HAP-1 (cell line): Measurements from ENCODE around the gene ZSCAN2.
A peak's percentile ranks its signal among the peaks of the same experiment; 100 is the strongest.
"Not testable (repeated sequence)": the region's sequence is repeated elsewhere in the genome, so short reads cannot be mapped to it uniquely, and the experiment has no call there.

Source experiments
- DNase-seq, 2 experiments: peaks; one replicate each; pipeline ENCODE4 v3.0.0-alpha.2; 2016 to 2020; ENCODE audit warnings: low spot score in 2 of 2
- H3K27me3 ChIP-seq: fragments of 250-450 bp; sonication (Bioruptor Pico); 2 replicates; pipeline ENCODE4 v1.5.1; 2020; ENCODE audit warnings: low read depth, mild to moderate bottlenecking, moderate library complexity
- H3K36me3 ChIP-seq: fragments of 250-450 bp; sonication (Bioruptor Pico); replicated peaks from 2 replicates; pipeline ENCODE4 v1.5.1; 2020; ENCODE audit warnings: mild to moderate bottlenecking
- H3K4me1 ChIP-seq: fragments of 250-450 bp; sonication (Bioruptor Pico); 2 replicates; pipeline ENCODE4 v1.5.1; 2020; ENCODE audit warnings: mild to moderate bottlenecking
- H3K4me3 ChIP-seq: fragments of 250-450 bp; sonication (Bioruptor Pico); 2 replicates; pipeline ENCODE4 v1.5.1; 2020; ENCODE audit warnings: mild to moderate bottlenecking, moderate library complexity
- H3K9me3 ChIP-seq: fragments of 250-450 bp; sonication (Bioruptor Pico); 2 replicates; pipeline ENCODE4 v1.5.1; 2020; ENCODE audit warnings: mild to moderate bottlenecking, moderate library complexity
- in situ Hi-C: fragments of 300-500 bp; cut with MboI; formaldehyde crosslinking; loops from 3 replicates; pipeline ENCODE4 v1.14.3; 2020; ENCODE audit warnings: low sequenced_read_pairs, inconsistent platforms, mixed read lengths

ZSCAN2 gene

GRCh38 chr15:84633311-84634227 is 32.8 kb downstream of the ZSCAN2 start:
- Histone ChIP-seq H3K4me3 (peak overlapping the region; percentile 52), H3K9me3 (no peaks in the 10 kb centered on the region), H3K4me1 (peaks cover 17% of the 10 kb centered on the region), H3K27me3 (no peaks in the 10 kb centered on the region), H3K36me3 (peaks cover 17% of the 10 kb centered on the region)
- DNase-seq: peak; percentile 57 to 75
- in situ Hi-C loops: no loop called here

- Histone ChIP-seq H3K9me3 (no peaks in the 10 kb centered on the region), H3K4me1 (peaks cover 17% of the 10 kb centered on the region), H3K36me3 (peaks cover 22% of the 10 kb centered on the region), H3K4me3 (peak overlapping the region; percentile 52), H3K27me3 (no peaks in the 10 kb centered on the region)
- in situ Hi-C loops: no loop called here
- DNase-seq: no peak
These were observed 33.5 kb downstream of the ZSCAN2 start for GRCh38 chr15:84634228-84634837.

- peaks cover 10% of the 10 kb centered on the region for H3K4me1 ChIP-seq
- no peaks in the 10 kb centered on the region for H3K9me3 ChIP-seq
- in situ Hi-C loops: no loop called here
- H3K36me3 ChIP-seq: peaks cover 59% of the 10 kb centered on the region
- H3K27me3 ChIP-seq: no peaks in the 10 kb centered on the region
- no peak overlapping the region for H3K4me3 ChIP-seq
- no peak for DNase-seq
These were observed 37.3 kb downstream of the ZSCAN2 start for GRCh38 chr15:84638103-84638502.

GRCh38 chr15:84641871-84642270 is 41.1 kb downstream of the ZSCAN2 start:
- H3K4me3 ChIP-seq, H3K4me1 ChIP-seq, DNase-seq, H3K9me3 ChIP-seq, in situ Hi-C loops, H3K27me3 ChIP-seq: not testable (repeated sequence)
- peaks cover 86% of the 10 kb centered on the region for H3K36me3 ChIP-seq

- H3K4me3 ChIP-seq, H3K27me3 ChIP-seq, H3K4me1 ChIP-seq, H3K9me3 ChIP-seq, in situ Hi-C loops, DNase-seq: not testable (repeated sequence)
- H3K36me3 ChIP-seq: peaks cover 92% of the 10 kb centered on the region
These were observed 41.8 kb downstream of the ZSCAN2 start for GRCh38 chr15:84642640-84643039.

GRCh38 chr15:84643838-84644237 is 43.0 kb downstream of the ZSCAN2 start:
- H3K4me3 ChIP-seq: no peak overlapping the region
- in situ Hi-C loops: no loop called here
- DNase-seq: no peak
- H3K36me3 ChIP-seq: peaks cover 95% of the 10 kb centered on the region
- no peaks in the 10 kb centered on the region for H3K27me3 ChIP-seq
- H3K4me1 ChIP-seq: no peaks in the 10 kb centered on the region
- H3K9me3 ChIP-seq: no peaks in the 10 kb centered on the region

GRCh38 chr15:84645496-84645895 is 44.7 kb downstream of the ZSCAN2 start:
- Histone ChIP-seq H3K4me3 (no peak overlapping the region), H3K9me3 (no peaks in the 10 kb centered on the region), H3K4me1 (no peaks in the 10 kb centered on the region), H3K27me3 (no peaks in the 10 kb centered on the region), H3K36me3 (peaks cover 95% of the 10 kb centered on the region)
- no peak for DNase-seq
- in situ Hi-C loops: no loop called here

- no peaks in the 10 kb centered on the region for H3K27me3 ChIP-seq
- no peak for DNase-seq
- H3K36me3 ChIP-seq: peaks cover 97% of the 10 kb centered on the region
- in situ Hi-C loops: no loop called here
- H3K4me3 ChIP-seq: no peak overlapping the region
- no peaks in the 10 kb centered on the region for H3K4me1 ChIP-seq
- H3K9me3 ChIP-seq: no peaks in the 10 kb centered on the region
These were observed 45.2 kb downstream of the ZSCAN2 start for GRCh38 chr15:84645997-84646396.

- no peaks in the 10 kb centered on the region for H3K27me3 ChIP-seq
- peaks cover 97% of the 10 kb centered on the region for H3K36me3 ChIP-seq
- no peak overlapping the region for H3K4me3 ChIP-seq
- H3K9me3 ChIP-seq: no peaks in the 10 kb centered on the region
- in situ Hi-C loops: no loop called here
- no peak for DNase-seq
- 0 out of 2 replicates have a peak, but pooled peaks cover 3% of the 10 kb centered on the region for H3K4me1 ChIP-seq
These were observed 46.9 kb downstream of the ZSCAN2 start for GRCh38 chr15:84647726-84648125.

GRCh38 chr15:84648539-84648938 is 47.7 kb downstream of the ZSCAN2 start:
- in situ Hi-C loops: no loop called here
- no peak for DNase-seq
- Histone ChIP-seq H3K36me3 (peaks cover 93% of the 10 kb centered on the region), H3K4me3 (no peak overlapping the region), H3K4me1 (peaks cover 11% of the 10 kb centered on the region), H3K27me3 (no peaks in the 10 kb centered on the region), H3K9me3 (no peaks in the 10 kb centered on the region)

GRCh38 chr15:84649706-84650105 is 48.9 kb downstream of the ZSCAN2 start:
- Histone ChIP-seq H3K36me3 (peaks cover 85% of the 10 kb centered on the region), H3K9me3 (no peaks in the 10 kb centered on the region), H3K4me3 (no peak overlapping the region), H3K27me3 (no peaks in the 10 kb centered on the region), H3K4me1 (peaks cover 11% of the 10 kb centered on the region)
- in situ Hi-C loops: no loop called here
- no peak for DNase-seq

- in situ Hi-C loops: no loop called here
These were observed 52.7 kb downstream of the ZSCAN2 start for GRCh38 chr15:84653584-84653909.

GRCh38 chr15:84653910-84654688 is 53.3 kb downstream of the ZSCAN2 start, which contains the start of gene WDR73:
Gene WDR73, minus strand, starts transcription at chr15:84654283. Its CDS starts 9 bp downstream, at chr15:84654274.
- peaks cover 41% of the 10 kb centered on the region for H3K36me3 ChIP-seq
- in situ Hi-C loops: no loop called here
- H3K4me1 ChIP-seq: peaks cover 19% of the 10 kb centered on the region
- peak within 1 kb of the TSS; percentile 86 for H3K4me3 ChIP-seq
- peak; percentile 98 to 100 for DNase-seq
- H3K27me3 ChIP-seq: no peaks in the 10 kb centered on the region
- no peaks in the 10 kb centered on the region for H3K9me3 ChIP-seq

More at GRCh38 chr15:84653584-84653909, 52.7 kb downstream of the ZSCAN2 start:
- DNase-seq: no peak
- no peaks in the 10 kb centered on the region for H3K27me3 ChIP-seq
- peaks cover 47% of the 10 kb centered on the region for H3K36me3 ChIP-seq
- peak overlapping the region; percentile 86 for H3K4me3 ChIP-seq
- H3K4me1 ChIP-seq: peaks cover 19% of the 10 kb centered on the region
- H3K9me3 ChIP-seq: no peaks in the 10 kb centered on the region
